SK-N-SH (cell line): ENCODE results near the gene SLC25A10.
A peak's percentile ranks its signal among the peaks of the same experiment; 100 is the strongest.

Experiments
- CTCF ChIP-seq: fragments of 200-600 bp; sonication (generic); IDR thresholded peaks from 2 replicates; pipeline ENCODE4 v1.6.1; 2017; ENCODE audit warnings: antibody characterized with exemption, mild to moderate bottlenecking, moderate library complexity
- EP300 ChIP-seq, 2 experiments: IDR thresholded peaks; 2 replicates each; pipeline versions ENCODE4 v1.4.0 to v1.6.1; 2012; ENCODE audit warnings: borderline replicate concordance in 1 of 2, low read depth in 1 of 2, low read length in 1 of 2
- EZH2phosphoT487 ChIP-seq: fragments of 200-600 bp; sonication (generic); IDR thresholded peaks from 2 replicates; pipeline ENCODE4 v1.6.1; 2017; ENCODE audit warnings: low read depth, mixed run types, mild to moderate bottlenecking, antibody characterized with exemption, moderate library complexity, borderline replicate concordance
- FOXM1 ChIP-seq: IDR thresholded peaks from 2 replicates; pipeline ENCODE4 v1.4.0; 2012; ENCODE audit warnings: low read depth, mild to moderate bottlenecking
- MAX ChIP-seq: IDR thresholded peaks from 2 replicates; pipeline ENCODE4 v1.4.0; 2012; ENCODE audit warnings: low read depth
- MXI1 ChIP-seq: IDR thresholded peaks from 2 replicates; pipeline ENCODE4 v1.6.1; 2012; ENCODE audit warnings: mild to moderate bottlenecking, low read depth, low read length, improper control_type of control experiment
- NFIC ChIP-seq: IDR thresholded peaks from 2 replicates; pipeline ENCODE4 v1.4.0; 2012; ENCODE audit warnings: borderline replicate concordance
- POLR2AphosphoS5 ChIP-seq: IDR thresholded peaks from 2 replicates; pipeline ENCODE4 v1.6.1; 2012; ENCODE audit warnings: low read depth, low read length
- RCOR1 ChIP-seq: fragments of 150-350 bp; IDR thresholded peaks from 2 replicates; pipeline ENCODE4 v1.6.1; 2017; ENCODE audit warnings: antibody characterized with exemption, low read length
- RXRA ChIP-seq: IDR thresholded peaks from 2 replicates; pipeline ENCODE4 v1.4.0; 2012; ENCODE audit warnings: low read depth, mild to moderate bottlenecking, borderline replicate concordance
- SMC3 ChIP-seq: IDR thresholded peaks from 2 replicates; pipeline ENCODE4 v1.6.1; 2012; ENCODE audit warnings: low read depth, low read length, improper control_type of control experiment
- TAF1 ChIP-seq: IDR thresholded peaks from 2 replicates; pipeline ENCODE4 v1.6.1; 2012; ENCODE audit warnings: low read depth, mild to moderate bottlenecking, low read length, moderate library complexity, borderline replicate concordance
- ZBTB33 ChIP-seq: IDR thresholded peaks from 2 replicates; pipeline ENCODE4 v1.4.0; 2012; ENCODE audit warnings: low read depth, borderline replicate concordance
- TF ChIP-seq, protein P1 (sequence below): IDR thresholded peaks from 2 replicates; pipeline ENCODE4; 2012

- TF ChIP-seq CTCF: no peak
- TF ChIP-seq, protein P1, sequence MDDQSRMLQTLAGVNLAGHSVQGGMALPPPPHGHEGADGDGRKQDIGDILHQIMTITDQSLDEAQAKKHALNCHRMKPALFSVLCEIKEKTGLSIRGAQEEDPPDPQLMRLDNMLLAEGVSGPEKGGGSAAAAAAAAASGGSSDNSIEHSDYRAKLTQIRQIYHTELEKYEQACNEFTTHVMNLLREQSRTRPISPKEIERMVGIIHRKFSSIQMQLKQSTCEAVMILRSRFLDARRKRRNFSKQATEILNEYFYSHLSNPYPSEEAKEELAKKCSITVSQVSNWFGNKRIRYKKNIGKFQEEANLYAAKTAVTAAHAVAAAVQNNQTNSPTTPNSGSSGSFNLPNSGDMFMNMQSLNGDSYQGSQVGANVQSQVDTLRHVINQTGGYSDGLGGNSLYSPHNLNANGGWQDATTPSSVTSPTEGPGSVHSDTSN: no peak
- TF ChIP-seq RXRA: no peak
- no peak for TF ChIP-seq TAF1
- no peak for TF ChIP-seq RCOR1
- TF ChIP-seq POLR2AphosphoS5: no peak
- no peak for TF ChIP-seq EP300 (IDR thresholded peaks at IDR 0.05; ENCODE audit: borderline replicate concordance in 1 of 2, low read depth in 1 of 2, low read length in 1 of 2)
- no peak for TF ChIP-seq NFIC
- TF ChIP-seq SMC3: no peak
- TF ChIP-seq FOXM1: no peak
- no peak for TF ChIP-seq EZH2phosphoT487
- peak; percentile 86 for TF ChIP-seq MXI1
- TF ChIP-seq MAX: peak; percentile 99
- TF ChIP-seq ZBTB33: no peak
Measured at GRCh38 chr17:81665205-81666091, 46.6 kb upstream of the SLC25A10 start.
